Endothelial cell of umbilical vein (primary cell): ENCODE data around the gene MYD88. TPM values are rescaled to one million over a fixed set of nuclear protein-coding genes. Genes with fewer than 3 reads are reported as not detected.

Experiments used
- BruUV-seq: library from RNA; stranded (reverse); fragments of 400-500 nt; replicated peaks from 2 replicates; lab custom pipeline; 2021; lab: Mats Ljungman, UMichigan
- CTCF ChIA-PET: fragments of 300-600, 350-600 bp; sonication (Branson Sonifier 250); formaldehyde crosslinking; loops from one replicate; lab custom pipeline; 2021; ENCODE audit warnings: antibody characterized with exemption, inconsistent platforms; lab: Charles Lee
- POLR2A ChIA-PET: fragments of 300-600, 350-600 bp; sonication (Branson Sonifier 250); formaldehyde crosslinking; loops from one replicate; lab custom pipeline; 2021; ENCODE audit warnings: antibody characterized with exemption, inconsistent platforms; lab: Charles Lee
- DNase-seq: peaks from one replicate; pipeline ENCODE4 v3.0.0-alpha.2; 2011; ENCODE audit warnings: low read depth, low spot score
- FAIRE-seq: peaks from 2 replicates; lab custom pipeline; 2011; peaks lifted over from hg19 to GRCh38; lab: Jason Lieb, UNC
- H2AFZ ChIP-seq: 2 replicates; pipeline ENCODE4 v1.6.0; 2012; ENCODE audit warnings: low read depth, low read length, control low read depth, inconsistent platforms
- H3K27ac ChIP-seq: 2 replicates; pipeline ENCODE4 v1.5.1; 2011; ENCODE audit warnings: low read depth, mild to moderate bottlenecking, control low read depth, low read length, moderate library complexity; ENCODE audit not compliant: insufficient read depth
- H3K27me3 ChIP-seq, 2 experiments: 2 replicates each; pipeline versions ENCODE4 v1.6.0 to v1.6.1; 2011; ENCODE audit warnings: low read length in 2 of 2, mixed read lengths in 1 of 2; ENCODE audit not compliant: control insufficient read depth in 2 of 2, insufficient read depth in 2 of 2
- H3K36me3 ChIP-seq, 2 experiments: 2 replicates in 1 of 2; 3 replicates in 1 of 2; pipeline ENCODE4 v1.5.1; 2011; ENCODE audit warnings: low read length in 2 of 2, mild to moderate bottlenecking in 1 of 2, moderate library complexity in 1 of 2; ENCODE audit not compliant: control insufficient read depth in 2 of 2, insufficient read depth in 2 of 2; ENCODE audit errors: extremely low read depth in 1 of 2
- H3K4me1 ChIP-seq: 3 replicates; pipeline ENCODE4 v1.5.1; 2011; ENCODE audit warnings: mild to moderate bottlenecking, low read length; ENCODE audit not compliant: control insufficient read depth, insufficient read depth; ENCODE audit errors: extremely low read depth
- H3K4me2 ChIP-seq: 2 replicates; pipeline ENCODE4 v1.6.1; 2011; ENCODE audit warnings: low read length, control low read depth, mixed read lengths; ENCODE audit not compliant: insufficient read depth
- H3K4me3 ChIP-seq, 3 experiments: fragments of 200-600 bp in 1 of 3; sonication (generic), shearing (Covaris generic) in 1 of 3; replicated peaks in 1 of 3; 2 replicates each; pipeline ENCODE4 v1.5.1; 2011 to 2016; ENCODE audit warnings: control low read depth in 3 of 3, low read length in 3 of 3, mild to moderate bottlenecking in 2 of 3, inconsistent platforms in 1 of 3, low read depth in 1 of 3, moderate library complexity in 1 of 3; ENCODE audit not compliant: insufficient read depth in 1 of 3
- H3K79me2 ChIP-seq: 2 replicates; pipeline ENCODE4 v1.6.0; 2012; ENCODE audit warnings: low read length, inconsistent platforms; ENCODE audit not compliant: control insufficient read depth, insufficient read depth
- H3K9ac ChIP-seq: replicated peaks from 2 replicates; pipeline ENCODE3; 2011; ENCODE audit warnings: low read length, control low read depth; ENCODE audit not compliant: insufficient read depth; ENCODE audit errors: extremely low read depth
- H3K9me1 ChIP-seq: replicated peaks from 3 replicates; pipeline ENCODE4 v1.6.0; 2011; ENCODE audit warnings: mild to moderate bottlenecking, low read length; ENCODE audit not compliant: control insufficient read depth, insufficient read depth; ENCODE audit errors: extremely low read depth
- H3K9me3 ChIP-seq: replicated peaks from 2 replicates; pipeline ENCODE4 v1.5.1; 2012; ENCODE audit warnings: low read length, inconsistent platforms; ENCODE audit not compliant: control insufficient read depth, insufficient read depth
- H4K20me1 ChIP-seq: replicated peaks from 2 replicates; pipeline ENCODE3; 2011; ENCODE audit warnings: mild to moderate bottlenecking, low read length; ENCODE audit not compliant: control insufficient read depth, insufficient read depth; ENCODE audit errors: extremely low read depth
- EZH2 ChIP-seq: IDR thresholded peaks from 2 replicates; pipeline ENCODE4 v1.6.1; 2012; ENCODE audit warnings: borderline replicate concordance, low read depth, mild to moderate bottlenecking, moderate library complexity, low read length, inconsistent platforms; ENCODE audit not compliant: severe bottlenecking
- FOS ChIP-seq: IDR thresholded peaks from 2 replicates; pipeline ENCODE4 v1.6.1; 2011; ENCODE audit warnings: mild to moderate bottlenecking, low read length, moderate library complexity, borderline replicate concordance; ENCODE audit not compliant: insufficient read depth
- GATA2 ChIP-seq: IDR thresholded peaks from 2 replicates; pipeline ENCODE4 v1.7.0; 2011; ENCODE audit warnings: low read depth, mild to moderate bottlenecking, moderate library complexity, mixed read lengths, low read length; ENCODE audit not compliant: insufficient read length, insufficient read depth
- JUN ChIP-seq: IDR thresholded peaks from 2 replicates; pipeline ENCODE4 v1.6.1; 2011; ENCODE audit warnings: borderline replicate concordance, low read depth; ENCODE audit not compliant: insufficient read length, insufficient read depth
- MYC ChIP-seq: IDR thresholded peaks from one replicate; pipeline ENCODE4 v1.6.1; 2011; ENCODE audit warnings: mild to moderate bottlenecking, low read depth, low read length
- POLR2A ChIP-seq: IDR thresholded peaks from 2 replicates; pipeline ENCODE4 v1.6.1; 2012; ENCODE audit warnings: low read depth, mild to moderate bottlenecking, control low read depth, low read length
- POLR2AphosphoS5 ChIP-seq: IDR thresholded peaks from 2 replicates; pipeline ENCODE4 v1.6.1; 2012; ENCODE audit warnings: low read depth, mild to moderate bottlenecking, control low read depth, low read length, moderate library complexity; ENCODE audit not compliant: insufficient read depth
- dilution Hi-C: fragments of 300-500 bp; cut with MboI; formaldehyde crosslinking; loops from one replicate; pipeline ENCODE4 v1.15.0; 2019; ENCODE audit warnings: low sequenced_read_pairs; ENCODE audit not compliant: extremely low pct_ligation_motif_present
- intact Hi-C: fragments of 100-400 bp; cut with micrococcal nuclease; formaldehyde crosslinking; loops from one replicate; pipeline ENCODE4 v1.10.0; 2022
- polyA plus RNA-seq, 4 experiments: library from polyadenylated mRNA; depleted of rRNA in 3 of 4; stranded (reverse) in 3 of 4; unstranded in 1 of 4; fragments of >200 nt; gene quantifications; 2 replicates each; pipeline versions ENCODE4 v1.2.1 to v1.2.3, GENCODE V29; 2011 to 2012; ENCODE audit warnings: missing spikeins in 1 of 4
- total RNA-seq: library from RNA; stranded (reverse); gene quantifications from 2 replicates; pipeline ENCODE4 v1.2.3, GENCODE V29; 2021
- TF ChIP-seq, protein P1 (sequence below), 2 donors: IDR thresholded peaks; 1 replicate in 1 of 2; 2 replicates in 1 of 2; pipeline ENCODE4 v1.5.1; 2011; ENCODE audit warnings: low read length in 2 of 2, mild to moderate bottlenecking in 2 of 2, moderate library complexity in 2 of 2, control low read depth in 1 of 2, inconsistent platforms in 1 of 2, low read depth in 1 of 2; ENCODE audit not compliant: insufficient read depth in 1 of 2; ENCODE audit errors: extremely low read depth in 1 of 2
- TF ChIP-seq, protein P2 (sequence below): IDR thresholded peaks from 2 replicates; pipeline ENCODE4 v1.6.1; 2011; ENCODE audit not compliant: insufficient read depth, insufficient read length

MYD88 gene
- total and polyA plus RNA-seq, 2 donors (not counting 3 experiments of a cell fraction or from before 2014, with no cell fraction given): 35.1 to 55.0 TPM

DNA sequence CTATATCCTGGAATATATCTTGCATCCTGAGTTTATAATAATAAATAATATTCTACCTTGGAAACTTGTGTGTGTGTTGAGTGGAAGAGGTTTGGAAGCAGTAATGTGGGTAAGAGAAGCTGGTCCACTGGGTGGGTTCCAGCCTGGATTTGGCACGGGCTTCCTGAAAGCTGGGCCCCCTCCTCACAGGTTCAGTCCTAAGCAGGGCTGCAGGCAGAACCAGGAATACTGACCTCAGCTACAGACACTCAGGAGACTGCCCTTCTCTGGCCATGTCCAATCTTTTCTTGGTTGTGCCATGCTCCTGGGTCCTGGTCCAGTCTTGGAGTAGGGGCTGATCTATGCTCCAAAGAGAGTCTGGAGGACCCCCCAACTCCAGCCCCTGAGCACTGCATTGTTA lies 4.5 kb downstream of the MYD88 start:
- Histone ChIP-seq H3K4me1 (peaks cover 13% of the 10 kb centered on the region), H4K20me1 (no peaks in the 10 kb centered on the region), H3K27me3 (peaks cover 3 to 10% of the 10 kb centered on the region in 2 experiments), H2AFZ (no peak overlapping the region), H3K9ac (no peak overlapping the region), H3K4me3 (no peak overlapping the region), H3K36me3 (peaks cover 0 to 14% of the 10 kb centered on the region in 2 experiments), H3K27ac (no peak overlapping the region), H3K4me2 (no peak overlapping the region), H3K9me1 (no peaks in the 10 kb centered on the region), H3K79me2 (no peaks in the 10 kb centered on the region), H3K9me3 (no peaks in the 10 kb centered on the region)
- POLR2A ChIA-PET: interaction anchor here (1.1 kb wide), 1 partner anchor 22 kb away, joined by 3 read pairs; the partner anchor contains the start of gene OXSR1
- TF ChIP-seq MYC (no peak), GATA2 (no peak), POLR2A (no peak), POLR2AphosphoS5 (no peak), JUN (no peak), FOS (no peak), EZH2 (no peak)
- TF ChIP-seq, protein P1, sequence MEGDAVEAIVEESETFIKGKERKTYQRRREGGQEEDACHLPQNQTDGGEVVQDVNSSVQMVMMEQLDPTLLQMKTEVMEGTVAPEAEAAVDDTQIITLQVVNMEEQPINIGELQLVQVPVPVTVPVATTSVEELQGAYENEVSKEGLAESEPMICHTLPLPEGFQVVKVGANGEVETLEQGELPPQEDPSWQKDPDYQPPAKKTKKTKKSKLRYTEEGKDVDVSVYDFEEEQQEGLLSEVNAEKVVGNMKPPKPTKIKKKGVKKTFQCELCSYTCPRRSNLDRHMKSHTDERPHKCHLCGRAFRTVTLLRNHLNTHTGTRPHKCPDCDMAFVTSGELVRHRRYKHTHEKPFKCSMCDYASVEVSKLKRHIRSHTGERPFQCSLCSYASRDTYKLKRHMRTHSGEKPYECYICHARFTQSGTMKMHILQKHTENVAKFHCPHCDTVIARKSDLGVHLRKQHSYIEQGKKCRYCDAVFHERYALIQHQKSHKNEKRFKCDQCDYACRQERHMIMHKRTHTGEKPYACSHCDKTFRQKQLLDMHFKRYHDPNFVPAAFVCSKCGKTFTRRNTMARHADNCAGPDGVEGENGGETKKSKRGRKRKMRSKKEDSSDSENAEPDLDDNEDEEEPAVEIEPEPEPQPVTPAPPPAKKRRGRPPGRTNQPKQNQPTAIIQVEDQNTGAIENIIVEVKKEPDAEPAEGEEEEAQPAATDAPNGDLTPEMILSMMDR (IDR thresholded peaks at IDR 0.05; ENCODE audit: extremely low read depth in 1 of 2, insufficient read depth in 1 of 2, low read depth in 1 of 2, low read length in 2 of 2): no peak
- TF ChIP-seq, protein P2, sequence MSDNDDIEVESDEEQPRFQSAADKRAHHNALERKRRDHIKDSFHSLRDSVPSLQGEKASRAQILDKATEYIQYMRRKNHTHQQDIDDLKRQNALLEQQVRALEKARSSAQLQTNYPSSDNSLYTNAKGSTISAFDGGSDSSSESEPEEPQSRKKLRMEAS: no peak
- CTCF ChIA-PET: no interaction called here
- intact Hi-C loops: no loop called here
- DNase-seq (no peak), FAIRE-seq (no peak)
- dilution Hi-C loops: no loop called here
- BruUV-seq: no TSS peak
